ENCODE results near the gene MRPS18A.

- TF ChIP-seq EZH2 (IDR thresholded peaks at IDR 0.05; ENCODE audit: insufficient read depth, poor library complexity, severe bottlenecking) (no peak), EZH2phosphoT487 (IDR thresholded peaks at IDR 0.05; ENCODE audit: insufficient read depth, low read depth) (no peak)
Measured at GRCh38 chr6:43712579-43712978, 25.0 kb upstream of the MRPS18A start.

All from GM23248 (cell line).